Midbrain (tissue), 1 donor: ENCODE data around the gene PHC3.

ENCODE experiments used
- DNase-seq: peaks from one replicate; lab custom pipeline; 2025; lab: John Stamatoyannopoulos, UW

Gene PHC3

DNA sequence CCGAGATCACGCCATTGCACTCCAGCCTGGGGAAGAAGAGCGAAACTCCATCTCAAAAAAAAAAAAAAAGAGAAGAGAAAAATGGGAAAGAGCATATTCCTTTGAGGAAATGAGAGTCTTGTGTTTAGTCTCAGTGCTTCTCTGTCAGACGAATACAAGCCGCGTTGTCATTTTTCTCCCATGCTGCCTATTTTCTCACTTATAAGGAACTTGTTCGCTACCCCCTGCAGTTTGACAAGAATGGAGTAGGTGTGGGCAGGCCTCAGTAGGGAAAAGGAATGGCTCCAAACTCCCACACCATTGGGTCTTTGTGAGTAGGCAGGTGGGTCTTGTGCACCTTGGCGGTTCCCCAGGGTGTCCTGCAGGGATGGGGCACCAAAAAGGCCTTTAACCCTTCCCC is 137.3 kb downstream of the PHC3 start:
- no peak for DNase-seq

- no peak for DNase-seq
Observed at GRCh38 chr3:170043506-170043905, 138.0 kb downstream of the PHC3 start.

- DNase-seq, result no peak
Observed at GRCh38 chr3:170040418-170040817, 141.1 kb downstream of the PHC3 start.

GRCh38 chr3:170038434-170039110 is 143.0 kb downstream of the PHC3 start:
- DNase-seq, result no peak
